ENCODE measurements around the gene SLC22A23.

SLC22A23 gene

DNA sequence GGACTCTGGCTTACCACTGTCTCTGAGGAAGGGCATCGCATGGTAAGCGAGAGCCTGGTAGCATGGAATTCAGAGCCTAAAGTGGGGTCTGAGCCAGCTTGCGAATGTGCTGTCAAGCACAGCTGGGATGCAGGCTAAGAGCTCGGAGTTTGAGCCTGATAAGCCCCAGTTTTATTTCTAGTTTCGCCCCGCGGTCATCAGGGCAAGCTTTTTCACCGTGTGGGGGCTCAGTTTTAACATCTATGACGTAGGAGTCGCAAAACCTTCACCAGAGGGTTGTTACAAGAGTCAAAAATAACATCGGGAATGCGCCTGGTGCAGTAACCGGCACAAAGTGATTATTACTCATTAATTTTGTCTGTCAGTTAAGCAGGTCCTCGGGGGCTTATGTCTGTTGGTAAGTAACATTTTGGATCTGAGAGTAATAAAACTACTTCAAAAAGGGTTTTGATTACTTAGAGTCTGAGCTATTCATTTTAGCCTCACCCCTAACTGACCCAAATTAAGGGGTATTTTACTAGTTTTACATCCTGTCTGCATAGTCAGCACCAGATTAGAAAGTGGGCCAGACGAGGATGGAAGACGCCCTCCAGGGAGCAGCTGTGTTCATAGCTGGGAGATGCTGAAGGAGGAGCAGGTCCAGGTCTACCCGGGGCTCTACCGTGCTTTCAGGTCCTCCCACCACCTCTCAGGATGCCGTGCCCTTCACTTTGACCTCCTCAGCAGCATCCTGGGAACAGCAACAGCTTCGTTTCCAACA lies 29.7 kb downstream of the SLC22A23 start:
- TF ChIP-seq, protein P1, sequence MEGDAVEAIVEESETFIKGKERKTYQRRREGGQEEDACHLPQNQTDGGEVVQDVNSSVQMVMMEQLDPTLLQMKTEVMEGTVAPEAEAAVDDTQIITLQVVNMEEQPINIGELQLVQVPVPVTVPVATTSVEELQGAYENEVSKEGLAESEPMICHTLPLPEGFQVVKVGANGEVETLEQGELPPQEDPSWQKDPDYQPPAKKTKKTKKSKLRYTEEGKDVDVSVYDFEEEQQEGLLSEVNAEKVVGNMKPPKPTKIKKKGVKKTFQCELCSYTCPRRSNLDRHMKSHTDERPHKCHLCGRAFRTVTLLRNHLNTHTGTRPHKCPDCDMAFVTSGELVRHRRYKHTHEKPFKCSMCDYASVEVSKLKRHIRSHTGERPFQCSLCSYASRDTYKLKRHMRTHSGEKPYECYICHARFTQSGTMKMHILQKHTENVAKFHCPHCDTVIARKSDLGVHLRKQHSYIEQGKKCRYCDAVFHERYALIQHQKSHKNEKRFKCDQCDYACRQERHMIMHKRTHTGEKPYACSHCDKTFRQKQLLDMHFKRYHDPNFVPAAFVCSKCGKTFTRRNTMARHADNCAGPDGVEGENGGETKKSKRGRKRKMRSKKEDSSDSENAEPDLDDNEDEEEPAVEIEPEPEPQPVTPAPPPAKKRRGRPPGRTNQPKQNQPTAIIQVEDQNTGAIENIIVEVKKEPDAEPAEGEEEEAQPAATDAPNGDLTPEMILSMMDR (IDR thresholded peaks at IDR 0.05) = no peak
- Histone ChIP-seq H3K4me1 (ENCODE audit: control insufficient read depth in 1 of 2, insufficient read depth in 1 of 2, low read depth in 1 of 2, low read length in 1 of 2) (no peaks in the 10 kb centered on the region), H3K27ac (no peak overlapping the region), H3K36me3 (no peaks in the 10 kb centered on the region), H3K9me3 (no peaks in the 10 kb centered on the region), H3K4me3 (ENCODE audit: low read depth in 1 of 2, low read length in 1 of 2) (no peak overlapping the region), H3K27me3 (peaks cover 61% of the 10 kb centered on the region)

GRCh38 chr6:3426091-3426926 lies 30.5 kb downstream of the SLC22A23 start:
- Histone ChIP-seq H3K4me3 (ENCODE audit: low read depth in 1 of 2, low read length in 1 of 2) (no peak overlapping the region), H3K27ac (no peak overlapping the region), H3K36me3 (no peaks in the 10 kb centered on the region), H3K4me1 (ENCODE audit: control insufficient read depth in 1 of 2, insufficient read depth in 1 of 2, low read depth in 1 of 2, low read length in 1 of 2) (no peaks in the 10 kb centered on the region), H3K27me3 (peaks cover 68% of the 10 kb centered on the region), H3K9me3 (no peaks in the 10 kb centered on the region)
- TF ChIP-seq, protein P1 (IDR thresholded peaks at IDR 0.05) = no peak

- no peak overlapping the region for H3K27ac ChIP-seq
- H3K4me1 ChIP-seq (ENCODE audit: control insufficient read depth in 1 of 2, insufficient read depth in 1 of 2, low read depth in 1 of 2, low read length in 1 of 2) = no peaks in the 10 kb centered on the region
- H3K4me3 ChIP-seq (ENCODE audit: low read depth in 1 of 2, low read length in 1 of 2) = no peak overlapping the region
- H3K27me3 ChIP-seq = peaks cover 71% of the 10 kb centered on the region
- TF ChIP-seq, protein P1 (IDR thresholded peaks at IDR 0.05) = no peak
- H3K9me3 ChIP-seq = no peaks in the 10 kb centered on the region
- H3K36me3 ChIP-seq = no peaks in the 10 kb centered on the region
Measured at GRCh38 chr6:3425574-3425973, 31.3 kb downstream of the SLC22A23 start.

- no peaks in the 10 kb centered on the region for H3K4me1 ChIP-seq (ENCODE audit: control insufficient read depth in 1 of 2, insufficient read depth in 1 of 2, low read depth in 1 of 2, low read length in 1 of 2)
Measured at GRCh38 chr6:3424185-3424927, 32.5 kb downstream of the SLC22A23 start.

More at GRCh38 chr6:3424185-3424927, 32.5 kb downstream of the SLC22A23 start:
- Histone ChIP-seq H3K27ac (no peak overlapping the region), H3K27me3 (peaks cover 78% of the 10 kb centered on the region), H3K4me3 (ENCODE audit: low read depth in 1 of 2, low read length in 1 of 2) (no peak overlapping the region), H3K9me3 (no peaks in the 10 kb centered on the region), H3K36me3 (no peaks in the 10 kb centered on the region)
- TF ChIP-seq, protein P1 (IDR thresholded peaks at IDR 0.05) = no peak

Measured in neutrophil (primary cell).